ENCODE measurements around the gene CPEB4. TPM values are rescaled to one million over a fixed set of nuclear protein-coding genes. Genes with fewer than 3 reads are reported as not detected.

The CPEB4 gene
- total and polyA plus RNA-seq, 9 of the 15 experiments (the other 6 are each of a cell fraction or from before 2014, with no cell fraction given): 7.4 to 21.3 (median 12.4) TPM

- TF ChIP-seq, protein P1, sequence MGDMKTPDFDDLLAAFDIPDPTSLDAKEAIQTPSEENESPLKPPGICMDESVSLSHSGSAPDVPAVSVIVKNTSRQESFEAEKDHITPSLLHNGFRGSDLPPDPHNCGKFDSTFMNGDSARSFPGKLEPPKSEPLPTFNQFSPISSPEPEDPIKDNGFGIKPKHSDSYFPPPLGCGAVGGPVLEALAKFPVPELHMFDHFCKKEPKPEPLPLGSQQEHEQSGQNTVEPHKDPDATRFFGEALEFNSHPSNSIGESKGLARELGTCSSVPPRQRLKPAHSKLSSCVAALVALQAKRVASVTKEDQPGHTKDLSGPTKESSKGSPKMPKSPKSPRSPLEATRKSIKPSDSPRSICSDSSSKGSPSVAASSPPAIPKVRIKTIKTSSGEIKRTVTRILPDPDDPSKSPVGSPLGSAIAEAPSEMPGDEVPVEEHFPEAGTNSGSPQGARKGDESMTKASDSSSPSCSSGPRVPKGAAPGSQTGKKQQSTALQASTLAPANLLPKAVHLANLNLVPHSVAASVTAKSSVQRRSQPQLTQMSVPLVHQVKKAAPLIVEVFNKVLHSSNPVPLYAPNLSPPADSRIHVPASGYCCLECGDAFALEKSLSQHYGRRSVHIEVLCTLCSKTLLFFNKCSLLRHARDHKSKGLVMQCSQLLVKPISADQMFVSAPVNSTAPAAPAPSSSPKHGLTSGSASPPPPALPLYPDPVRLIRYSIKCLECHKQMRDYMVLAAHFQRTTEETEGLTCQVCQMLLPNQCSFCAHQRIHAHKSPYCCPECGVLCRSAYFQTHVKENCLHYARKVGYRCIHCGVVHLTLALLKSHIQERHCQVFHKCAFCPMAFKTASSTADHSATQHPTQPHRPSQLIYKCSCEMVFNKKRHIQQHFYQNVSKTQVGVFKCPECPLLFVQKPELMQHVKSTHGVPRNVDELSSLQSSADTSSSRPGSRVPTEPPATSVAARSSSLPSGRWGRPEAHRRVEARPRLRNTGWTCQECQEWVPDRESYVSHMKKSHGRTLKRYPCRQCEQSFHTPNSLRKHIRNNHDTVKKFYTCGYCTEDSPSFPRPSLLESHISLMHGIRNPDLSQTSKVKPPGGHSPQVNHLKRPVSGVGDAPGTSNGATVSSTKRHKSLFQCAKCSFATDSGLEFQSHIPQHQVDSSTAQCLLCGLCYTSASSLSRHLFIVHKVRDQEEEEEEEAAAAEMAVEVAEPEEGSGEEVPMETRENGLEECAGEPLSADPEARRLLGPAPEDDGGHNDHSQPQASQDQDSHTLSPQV (IDR thresholded peaks at IDR 0.05): peak; percentile 40; the same call in 1 of the 2 replicates
- TF ChIP-seq TARDBP (IDR thresholded peaks at IDR 0.05) (no peak), MIER1 (IDR thresholded peaks at IDR 0.05; ENCODE audit: low read depth) (no peak), NEUROD1 (IDR thresholded peaks at IDR 0.05; ENCODE audit: borderline replicate concordance, low read depth, low read length, partially characterized antibody) (no peak), ATF1 (CRISPR knock-in tag; IDR thresholded peaks at IDR 0.05) (no peak), ATF1 (tag; IDR thresholded peaks at IDR 0.05) (no peak), ZBTB40 (IDR thresholded peaks at IDR 0.05) (no peak), ZBTB40 (CRISPR knock-in tag; IDR thresholded peaks at IDR 0.05) (no peak), ZNF347 (CRISPR knock-in tag; IDR thresholded peaks at IDR 0.05; ENCODE audit: low read depth) (no peak), ZKSCAN1 (IDR thresholded peaks at IDR 0.05; ENCODE audit: low read depth, low read length) (no peak), SREBF2 (CRISPR knock-in tag; IDR thresholded peaks at IDR 0.05) (no peak), ZNF431 (CRISPR knock-in tag; IDR thresholded peaks at IDR 0.05) (no peak), HDAC8 (tag; IDR thresholded peaks at IDR 0.05) (no peak), TRIM24 (IDR thresholded peaks at IDR 0.05) (no peak), CREM (IDR thresholded peaks at IDR 0.05; ENCODE audit: low read depth) (no peak), C11orf30 (IDR thresholded peaks at IDR 0.05; ENCODE audit: low read depth) (no peak), ZNF561 (CRISPR knock-in tag; conservative IDR thresholded peaks at IDR 0.05) (no peak)
Observed at GRCh38 chr5:173858670-173859407, 29.3 kb upstream of the CPEB4 start (continued).
